GM21576 (cell line): Measurements from ENCODE around the gene ZDHHC18.

Source experiments
- ATAC-seq: cut with Tn5 transposase; IDR thresholded peaks from one replicate; pipeline ENCODE4 v1.9.1; 2021; ENCODE audit warnings: mild to moderate bottlenecking, moderate library complexity; ENCODE audit not compliant: unreplicated experiment

ZDHHC18 gene

GRCh38 chr1:26826261-26827105 lies at the start of gene ZDHHC18:
ZDHHC18 (plus strand) TSS chr1:26826688; CDS start chr1:26826805, 117 bp downstream.
- peak; percentile 70 for ATAC-seq

DNA sequence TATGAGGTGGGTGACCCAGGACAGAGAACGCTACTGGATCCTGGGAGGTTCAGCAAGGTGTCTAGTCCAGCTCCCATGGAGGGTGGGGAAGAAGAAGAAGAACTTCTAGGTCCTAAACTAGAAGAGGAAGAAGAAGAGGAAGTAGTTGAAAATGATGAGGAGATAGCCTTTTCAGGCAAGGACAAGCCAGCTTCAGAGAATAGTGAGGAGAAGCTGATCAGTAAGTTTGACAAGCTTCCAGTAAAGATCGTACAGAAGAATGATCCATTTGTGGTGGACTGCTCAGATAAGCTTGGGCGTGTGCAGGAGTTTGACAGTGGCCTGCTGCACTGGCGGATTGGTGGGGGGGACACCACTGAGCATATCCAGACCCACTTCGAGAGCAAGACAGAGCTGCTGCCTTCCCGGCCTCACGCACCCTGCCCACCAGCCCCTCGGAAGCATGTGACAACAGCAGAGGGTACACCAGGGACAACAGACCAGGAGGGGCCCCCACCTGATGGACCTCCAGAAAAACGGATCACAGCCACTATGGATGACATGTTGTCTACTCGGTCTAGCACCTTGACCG lies 47.3 kb upstream of the ZDHHC18 start:
- ATAC-seq = no peak

GRCh38 chr1:26780344-26780957 lies 46.0 kb upstream of the ZDHHC18 start:
- ATAC-seq = no peak

GRCh38 chr1:26781206-26781825 lies 45.2 kb upstream of the ZDHHC18 start:
- no peak for ATAC-seq

DNA sequence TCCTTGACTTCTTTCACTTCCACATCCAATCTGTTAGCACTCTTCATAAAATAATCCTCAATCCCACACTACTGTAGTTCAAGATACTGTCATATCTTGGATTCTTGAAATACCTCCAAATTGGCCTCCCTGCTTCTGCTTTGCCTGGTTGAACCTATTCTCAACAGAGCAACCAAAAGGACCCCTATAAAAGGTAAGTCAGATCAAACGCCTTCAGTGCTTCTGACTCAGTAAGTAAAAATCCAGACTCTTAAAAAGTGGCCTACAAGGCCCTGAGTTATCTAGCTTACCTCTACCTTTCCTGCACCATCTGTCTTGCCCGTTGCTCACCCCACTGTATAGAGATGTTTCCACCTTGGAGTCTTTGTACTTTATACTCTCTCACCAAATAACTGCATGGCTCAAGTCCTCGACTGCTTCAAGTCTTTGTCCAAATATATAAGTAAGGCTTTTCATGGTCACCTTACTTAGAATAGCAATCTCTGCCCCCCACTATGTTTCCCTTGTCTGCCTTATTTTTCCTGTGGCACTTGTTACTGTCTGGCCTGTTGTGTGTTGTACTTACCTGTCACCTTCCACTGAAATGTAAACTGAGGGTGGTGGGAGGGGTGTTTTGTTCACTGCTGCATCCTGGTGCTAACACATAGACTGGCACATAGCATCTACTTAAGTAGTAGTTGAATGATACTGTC lies 43.8 kb upstream of the ZDHHC18 start:
- no peak for ATAC-seq

DNA sequence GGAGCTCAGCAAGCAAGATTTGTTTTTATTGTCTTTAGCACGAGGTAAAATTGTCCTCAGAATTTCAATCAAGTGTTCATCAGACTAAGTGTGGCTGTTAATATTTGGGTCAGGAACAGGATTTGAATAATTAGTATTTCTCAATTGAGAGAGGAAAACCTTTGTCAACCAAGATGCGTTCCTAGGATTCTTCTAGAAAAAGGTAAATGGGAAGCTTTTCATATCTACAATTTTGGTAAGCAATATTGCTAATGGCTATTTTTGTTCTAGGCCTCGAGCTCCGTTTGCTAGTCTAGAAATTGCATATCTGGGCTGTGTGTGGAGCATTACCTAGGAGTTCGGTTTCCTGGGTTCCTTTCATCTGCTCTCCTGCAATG lies 42.9 kb upstream of the ZDHHC18 start:
- ATAC-seq = no peak

DNA sequence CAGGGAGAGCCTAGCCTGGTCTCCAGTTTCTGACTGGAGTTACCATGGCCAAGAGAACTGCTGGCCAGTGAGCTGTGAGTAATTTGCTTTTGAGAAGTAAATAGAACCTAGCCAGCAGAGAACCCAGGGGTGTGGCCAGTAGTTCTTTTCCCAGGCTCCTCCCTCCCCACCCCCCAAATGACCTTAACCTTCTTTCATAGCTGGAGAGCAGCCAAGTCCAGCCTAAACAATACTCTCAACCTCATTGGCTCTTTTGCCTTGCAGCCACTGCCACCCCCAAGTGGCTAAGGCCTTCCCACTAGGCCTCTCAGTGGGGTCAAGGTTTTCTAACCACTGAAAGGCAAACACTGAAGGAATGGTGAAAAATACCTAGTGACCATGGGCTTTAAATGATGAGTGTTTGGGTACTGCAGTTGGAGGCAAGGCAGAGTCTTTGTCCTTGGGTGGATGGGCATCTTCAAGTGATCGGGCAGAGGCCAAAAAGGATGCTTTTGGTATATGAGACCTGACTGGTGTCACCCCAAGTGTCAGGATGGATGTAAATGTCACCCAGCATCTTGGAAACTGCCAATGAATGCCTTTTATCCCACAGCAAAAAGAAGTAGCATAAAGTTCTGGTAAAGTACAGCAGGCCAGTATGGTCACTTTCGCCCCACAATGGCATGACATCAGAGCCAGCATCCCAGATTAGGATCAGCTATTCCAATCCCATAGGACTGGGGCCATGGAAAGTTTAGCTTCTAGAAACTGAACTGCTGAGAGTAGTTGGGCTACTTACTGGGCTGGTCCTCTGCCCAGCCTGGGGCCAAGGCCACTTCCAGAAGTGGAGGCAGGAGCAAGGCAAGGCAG lies 42.2 kb upstream of the ZDHHC18 start:
- ATAC-seq = no peak

GRCh38 chr1:26784886-26785285 lies 41.6 kb upstream of the ZDHHC18 start:
- no peak for ATAC-seq

DNA sequence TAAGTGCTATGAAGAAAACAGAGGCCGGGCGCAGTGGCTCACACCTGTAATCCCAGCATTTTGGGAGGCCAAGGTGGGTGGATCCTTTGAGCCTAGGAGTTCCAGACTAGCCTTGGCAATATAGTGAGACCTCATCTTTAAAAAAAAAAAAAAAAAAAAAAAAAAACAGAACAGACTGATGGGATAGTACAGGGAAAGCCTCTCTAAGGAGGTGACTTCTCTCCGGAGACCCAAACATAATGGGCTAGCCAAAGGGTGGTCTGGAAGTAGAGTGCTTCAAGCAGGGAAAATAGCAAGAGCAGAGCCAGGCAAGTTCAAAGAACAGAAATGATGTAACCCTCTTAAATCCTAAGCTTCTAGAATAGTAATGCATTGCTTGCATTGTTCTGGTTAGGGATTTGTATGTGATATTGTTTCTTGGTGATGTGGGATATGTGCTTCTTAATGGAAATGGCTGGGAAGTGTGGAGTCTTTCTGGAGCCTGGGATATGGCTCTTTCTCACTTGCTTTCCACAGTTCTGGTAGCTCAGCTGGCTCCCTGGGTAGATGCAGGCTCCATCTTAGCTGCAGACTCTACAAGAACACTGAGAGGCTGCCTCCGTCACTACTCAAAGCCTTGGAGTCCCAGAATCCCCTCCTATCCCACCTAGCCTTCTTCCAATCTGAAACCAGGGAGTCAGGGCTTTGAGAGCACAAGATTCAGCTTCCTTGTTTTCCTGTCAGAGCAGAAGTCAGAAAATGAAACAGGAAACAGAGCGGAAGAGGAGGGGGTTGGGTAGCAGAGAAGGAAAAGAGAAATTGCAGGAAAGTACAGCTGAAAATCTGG lies 40.7 kb upstream of the ZDHHC18 start:
- ATAC-seq = no peak

- no peak for ATAC-seq
These were observed 39.8 kb upstream of the ZDHHC18 start for GRCh38 chr1:26786437-26787380.

DNA sequence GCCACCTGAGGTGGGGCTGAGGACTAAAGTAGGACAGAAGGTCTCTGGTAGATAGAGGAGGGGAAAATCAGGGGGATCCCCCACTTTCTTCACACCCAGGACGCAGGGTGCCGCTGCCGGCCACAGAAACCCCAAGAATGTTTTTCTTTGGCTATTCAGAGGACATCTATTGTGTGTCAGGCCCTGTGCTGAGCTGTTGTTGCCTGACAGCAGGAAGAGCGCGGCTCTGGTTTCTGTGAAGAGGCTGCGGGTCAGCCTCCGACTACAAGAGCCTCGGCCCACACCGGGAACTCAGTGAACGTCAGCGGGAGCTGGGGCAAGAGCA lies 39.1 kb upstream of the ZDHHC18 start:
- ATAC-seq = peak; percentile 23

DNA sequence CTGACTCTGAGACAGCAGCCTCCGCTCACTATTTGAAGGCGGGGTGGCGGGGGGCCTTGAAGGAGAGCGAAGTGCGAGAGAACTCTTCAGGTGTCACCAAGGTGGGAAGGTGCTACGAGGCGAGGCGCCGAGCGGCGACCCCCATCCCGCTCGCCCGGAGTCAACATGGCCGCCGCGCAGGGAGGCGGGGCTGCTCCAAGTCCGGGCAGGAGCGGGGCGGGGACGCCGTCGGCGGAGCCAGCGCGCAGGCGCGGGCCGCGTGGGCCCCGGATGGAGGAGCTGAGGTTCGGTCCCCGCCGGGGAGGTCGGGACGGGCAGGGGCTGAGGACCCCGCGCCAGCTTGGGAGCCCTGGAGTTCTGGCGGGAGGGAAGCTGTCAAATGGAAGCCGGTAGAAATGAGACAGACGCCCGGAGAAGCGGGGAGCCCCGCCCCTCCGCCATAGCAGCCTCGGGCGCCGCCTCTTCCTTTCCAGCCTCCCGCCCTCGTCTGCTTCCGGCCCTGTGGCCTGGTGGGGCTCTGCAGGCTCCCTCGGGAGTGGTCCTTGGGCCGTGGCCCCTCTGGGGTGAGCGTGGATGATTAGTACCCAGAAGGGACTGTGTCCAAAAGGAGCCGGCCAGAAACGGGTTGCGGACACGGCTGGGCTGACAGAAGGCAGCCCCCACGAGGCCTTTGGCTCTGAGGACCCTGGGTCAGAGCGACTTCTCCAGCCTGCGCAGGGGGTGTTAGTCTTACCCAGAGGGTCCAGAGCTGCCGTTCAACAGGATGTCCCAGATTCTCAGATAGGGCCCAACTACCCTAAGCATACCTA lies 38.6 kb upstream of the ZDHHC18 start, which contains the start of gene PIGV:
TSS of gene PIGV (plus strand) at position 245 of the 809 bp plus-strand sequence. CDS start 2,866 bp downstream, outside the sequence.
- peak; percentile 50 for ATAC-seq

GRCh38 chr1:26788515-26788785 lies 38.0 kb upstream of the ZDHHC18 start:
- no peak for ATAC-seq

DNA sequence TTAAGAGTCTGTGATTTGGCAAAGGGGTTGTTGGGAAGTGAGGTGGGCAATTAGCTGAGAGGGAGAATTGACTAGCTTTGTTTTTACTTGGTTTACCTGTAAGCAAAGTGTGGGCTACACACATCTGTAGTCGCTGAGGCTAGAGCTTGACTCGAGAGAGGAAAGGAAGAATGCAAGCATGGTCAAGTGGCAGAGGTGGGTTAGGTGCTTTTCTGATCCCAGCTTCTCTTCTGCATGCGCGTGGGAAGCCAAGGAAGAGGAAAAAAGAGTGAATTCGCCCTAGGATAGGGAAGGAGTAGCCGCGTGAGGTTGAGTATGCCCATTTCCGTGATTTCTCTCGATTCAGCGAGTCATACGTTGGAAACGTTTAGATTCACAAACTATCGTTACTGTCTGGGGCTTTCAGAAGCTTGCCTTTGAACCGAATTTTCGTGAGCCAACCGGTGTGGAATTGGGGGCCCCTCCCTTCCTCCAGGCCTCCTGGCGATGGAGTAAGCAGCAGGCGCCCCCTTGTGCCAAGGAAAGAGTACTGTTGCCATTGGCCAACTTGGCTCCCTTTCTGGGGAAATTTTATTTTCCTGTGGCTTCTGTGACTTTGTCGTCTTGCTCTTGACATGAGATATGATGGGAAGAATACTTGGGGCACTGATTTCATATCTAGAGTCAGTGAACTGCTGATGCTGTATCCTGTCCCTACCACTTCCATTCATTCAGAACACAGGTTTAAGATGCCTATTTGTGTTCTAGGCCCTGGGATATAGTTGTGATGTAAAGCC lies 37.5 kb upstream of the ZDHHC18 start:
- peak; percentile 31 for ATAC-seq

- no peak for ATAC-seq
These were observed 36.9 kb upstream of the ZDHHC18 start for GRCh38 chr1:26789612-26789865.

DNA sequence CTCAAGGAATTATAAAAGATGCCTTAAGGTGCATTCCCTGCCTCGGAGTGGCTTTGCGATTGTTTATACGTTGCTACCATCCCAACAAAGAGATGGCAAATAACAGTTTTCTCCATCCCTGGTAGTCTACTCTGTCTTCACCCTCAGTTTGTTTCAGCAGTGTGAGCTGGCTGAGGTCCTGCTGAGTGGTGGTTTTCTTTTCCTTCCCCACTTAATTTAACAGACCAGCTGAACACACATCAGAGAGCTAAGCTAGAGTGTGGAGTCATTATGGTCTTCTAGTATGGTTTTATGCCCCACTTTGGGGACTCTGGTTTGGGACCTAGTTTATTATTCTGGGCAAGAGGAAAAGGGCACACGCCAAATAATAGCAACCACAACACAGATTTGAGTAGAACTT lies 36.6 kb upstream of the ZDHHC18 start:
- ATAC-seq = no peak

DNA sequence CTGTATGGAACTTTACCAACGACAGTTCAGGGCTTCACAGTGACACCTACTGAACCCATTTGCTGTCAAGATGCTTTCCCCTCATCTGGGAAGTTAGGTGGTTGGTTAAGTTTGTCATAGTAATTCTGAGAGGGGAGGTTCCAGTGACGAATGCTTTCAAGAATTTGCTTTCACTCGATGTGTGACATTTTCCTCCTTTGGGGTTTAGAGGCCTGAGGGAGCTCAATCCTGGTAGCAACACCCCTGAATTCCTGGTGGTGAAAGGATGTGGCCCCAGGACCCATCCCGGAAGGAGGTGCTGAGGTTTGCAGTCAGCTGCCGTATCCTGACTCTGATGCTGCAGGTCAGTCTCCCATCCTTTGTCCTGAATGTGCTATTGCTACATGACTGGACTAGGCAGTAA lies 35.9 kb upstream of the ZDHHC18 start:
- no peak for ATAC-seq
